Measurements from ENCODE around the gene ZNF768. TPM values are rescaled to one million over a fixed set of nuclear protein-coding genes. Genes with fewer than 3 reads are reported as not detected.

Gene ZNF768
- total RNA-seq, 1 experiment from 2014 or later: 48.8 TPM

DNA sequence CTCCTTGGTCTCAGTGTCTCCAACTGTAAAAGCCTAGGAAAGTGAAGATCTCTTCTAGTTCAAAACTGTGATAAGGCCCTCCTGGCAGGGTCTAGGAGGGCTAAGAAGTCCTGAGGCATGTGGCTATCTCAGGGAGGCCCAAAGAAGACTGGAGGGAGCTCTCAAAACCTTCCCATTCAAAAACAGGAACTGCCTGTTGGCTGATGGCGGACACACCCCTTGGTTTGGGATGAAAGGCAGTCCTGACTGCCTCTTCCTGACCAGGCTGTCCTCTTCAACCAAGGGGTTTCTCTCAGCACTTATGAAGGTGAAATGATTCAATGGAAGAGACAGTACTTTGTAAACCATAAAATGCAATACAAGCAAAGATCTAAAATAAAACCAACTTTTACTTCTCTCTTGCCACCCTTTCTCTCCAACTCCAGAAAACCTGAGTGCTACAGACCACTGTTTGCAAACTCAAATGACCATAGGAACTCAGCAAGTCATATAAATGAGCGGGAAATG is 27.1 kb upstream of the ZNF768 start:
- POLR2A ChIA-PET: no interaction called here
- no peak overlapping the region for H3K4me2 ChIP-seq (ENCODE audit: low read length)

More for the DNA sequence above, 27.1 kb upstream of the ZNF768 start:
- ATAC-seq (no peak), DNase-seq (ENCODE audit: low read depth, low spot score) (no peak)
- no peaks in the 10 kb centered on the region for H3K9me2 ChIP-seq (ENCODE audit: insufficient read depth)
- CTCF ChIA-PET: no interaction called here
- no peaks in the 10 kb centered on the region for H4K20me1 ChIP-seq (ENCODE audit: insufficient read depth)
- RAD21 ChIA-PET (ENCODE audit: low non-redundant PET in 1 of 2, low total read pairs in 2 of 2, uncharacterized antibody in 2 of 2, unreplicated experiment in 2 of 2): no interaction called here
- no peaks in the 10 kb centered on the region for H3K27me3 ChIP-seq (ENCODE audit: insufficient read depth, low read length)
- peaks cover 4% of the 10 kb centered on the region in 2 experiments; a peak in 2 of 4 replicates for H3K36me3 ChIP-seq (ENCODE audit: control insufficient read depth in 1 of 2, insufficient read depth in 2 of 2, low read length in 2 of 2)
- intact Hi-C loops (cut with micrococcal nuclease): no loop called here
- no TSS peak for BruUV-seq (replicated peaks)
- no peaks in the 10 kb centered on the region for H3K9me3 ChIP-seq (ENCODE audit: control insufficient read depth in 1 of 2, insufficient read depth in 1 of 2, low read depth in 1 of 2, low read length in 2 of 2)
- no peak overlapping the region for H3K4me3 ChIP-seq (replicated peaks in 1 of 2; ENCODE audit: low read depth in 1 of 2, low read length in 2 of 2)
- no peak overlapping the region; the same call in 1 of the 2 replicates for H3K27ac ChIP-seq (ENCODE audit: low read depth, low read length)
- no peak overlapping the region for H3K9ac ChIP-seq (ENCODE audit: low read length)
- TF ChIP-seq, protein P1, sequence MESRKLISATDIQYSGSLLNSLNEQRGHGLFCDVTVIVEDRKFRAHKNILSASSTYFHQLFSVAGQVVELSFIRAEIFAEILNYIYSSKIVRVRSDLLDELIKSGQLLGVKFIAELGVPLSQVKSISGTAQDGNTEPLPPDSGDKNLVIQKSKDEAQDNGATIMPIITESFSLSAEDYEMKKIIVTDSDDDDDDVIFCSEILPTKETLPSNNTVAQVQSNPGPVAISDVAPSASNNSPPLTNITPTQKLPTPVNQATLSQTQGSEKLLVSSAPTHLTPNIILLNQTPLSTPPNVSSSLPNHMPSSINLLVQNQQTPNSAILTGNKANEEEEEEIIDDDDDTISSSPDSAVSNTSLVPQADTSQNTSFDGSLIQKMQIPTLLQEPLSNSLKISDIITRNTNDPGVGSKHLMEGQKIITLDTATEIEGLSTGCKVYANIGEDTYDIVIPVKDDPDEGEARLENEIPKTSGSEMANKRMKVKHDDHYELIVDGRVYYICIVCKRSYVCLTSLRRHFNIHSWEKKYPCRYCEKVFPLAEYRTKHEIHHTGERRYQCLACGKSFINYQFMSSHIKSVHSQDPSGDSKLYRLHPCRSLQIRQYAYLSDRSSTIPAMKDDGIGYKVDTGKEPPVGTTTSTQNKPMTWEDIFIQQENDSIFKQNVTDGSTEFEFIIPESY (IDR thresholded peaks at IDR 0.05; ENCODE audit: extremely low read depth, insufficient replicate concordance, low read length): no peak
- no peak for TF ChIP-seq EZH2 (IDR thresholded peaks at IDR 0.05)
- TF ChIP-seq ELF1 (IDR thresholded peaks at IDR 0.05; ENCODE audit: borderline replicate concordance, low read depth): no peak
- no peak for TF ChIP-seq YY1 (IDR thresholded peaks at IDR 0.05; ENCODE audit: extremely low read depth, insufficient replicate concordance, low read depth, low read length)
- TF ChIP-seq SIN3A (IDR thresholded peaks at IDR 0.05; ENCODE audit: low read depth): no peak
- no peak for TF ChIP-seq RAD21 (IDR thresholded peaks at IDR 0.05; ENCODE audit: low read depth)
- TF ChIP-seq POLR2AphosphoS5 (IDR thresholded peaks at IDR 0.05; ENCODE audit: low read depth, low read length): no peak
- TF ChIP-seq ZFX (IDR thresholded peaks at IDR 0.05): no peak
- TF ChIP-seq, protein P2, sequence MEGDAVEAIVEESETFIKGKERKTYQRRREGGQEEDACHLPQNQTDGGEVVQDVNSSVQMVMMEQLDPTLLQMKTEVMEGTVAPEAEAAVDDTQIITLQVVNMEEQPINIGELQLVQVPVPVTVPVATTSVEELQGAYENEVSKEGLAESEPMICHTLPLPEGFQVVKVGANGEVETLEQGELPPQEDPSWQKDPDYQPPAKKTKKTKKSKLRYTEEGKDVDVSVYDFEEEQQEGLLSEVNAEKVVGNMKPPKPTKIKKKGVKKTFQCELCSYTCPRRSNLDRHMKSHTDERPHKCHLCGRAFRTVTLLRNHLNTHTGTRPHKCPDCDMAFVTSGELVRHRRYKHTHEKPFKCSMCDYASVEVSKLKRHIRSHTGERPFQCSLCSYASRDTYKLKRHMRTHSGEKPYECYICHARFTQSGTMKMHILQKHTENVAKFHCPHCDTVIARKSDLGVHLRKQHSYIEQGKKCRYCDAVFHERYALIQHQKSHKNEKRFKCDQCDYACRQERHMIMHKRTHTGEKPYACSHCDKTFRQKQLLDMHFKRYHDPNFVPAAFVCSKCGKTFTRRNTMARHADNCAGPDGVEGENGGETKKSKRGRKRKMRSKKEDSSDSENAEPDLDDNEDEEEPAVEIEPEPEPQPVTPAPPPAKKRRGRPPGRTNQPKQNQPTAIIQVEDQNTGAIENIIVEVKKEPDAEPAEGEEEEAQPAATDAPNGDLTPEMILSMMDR (IDR thresholded peaks at IDR 0.05 in 2 of 3, conservative IDR thresholded peaks at IDR 0.05 in 1 of 3; ENCODE audit: borderline replicate concordance in 1 of 3, insufficient read depth in 1 of 3, low read depth in 2 of 3, low read length in 2 of 3): no peak
- TF ChIP-seq, protein P3, sequence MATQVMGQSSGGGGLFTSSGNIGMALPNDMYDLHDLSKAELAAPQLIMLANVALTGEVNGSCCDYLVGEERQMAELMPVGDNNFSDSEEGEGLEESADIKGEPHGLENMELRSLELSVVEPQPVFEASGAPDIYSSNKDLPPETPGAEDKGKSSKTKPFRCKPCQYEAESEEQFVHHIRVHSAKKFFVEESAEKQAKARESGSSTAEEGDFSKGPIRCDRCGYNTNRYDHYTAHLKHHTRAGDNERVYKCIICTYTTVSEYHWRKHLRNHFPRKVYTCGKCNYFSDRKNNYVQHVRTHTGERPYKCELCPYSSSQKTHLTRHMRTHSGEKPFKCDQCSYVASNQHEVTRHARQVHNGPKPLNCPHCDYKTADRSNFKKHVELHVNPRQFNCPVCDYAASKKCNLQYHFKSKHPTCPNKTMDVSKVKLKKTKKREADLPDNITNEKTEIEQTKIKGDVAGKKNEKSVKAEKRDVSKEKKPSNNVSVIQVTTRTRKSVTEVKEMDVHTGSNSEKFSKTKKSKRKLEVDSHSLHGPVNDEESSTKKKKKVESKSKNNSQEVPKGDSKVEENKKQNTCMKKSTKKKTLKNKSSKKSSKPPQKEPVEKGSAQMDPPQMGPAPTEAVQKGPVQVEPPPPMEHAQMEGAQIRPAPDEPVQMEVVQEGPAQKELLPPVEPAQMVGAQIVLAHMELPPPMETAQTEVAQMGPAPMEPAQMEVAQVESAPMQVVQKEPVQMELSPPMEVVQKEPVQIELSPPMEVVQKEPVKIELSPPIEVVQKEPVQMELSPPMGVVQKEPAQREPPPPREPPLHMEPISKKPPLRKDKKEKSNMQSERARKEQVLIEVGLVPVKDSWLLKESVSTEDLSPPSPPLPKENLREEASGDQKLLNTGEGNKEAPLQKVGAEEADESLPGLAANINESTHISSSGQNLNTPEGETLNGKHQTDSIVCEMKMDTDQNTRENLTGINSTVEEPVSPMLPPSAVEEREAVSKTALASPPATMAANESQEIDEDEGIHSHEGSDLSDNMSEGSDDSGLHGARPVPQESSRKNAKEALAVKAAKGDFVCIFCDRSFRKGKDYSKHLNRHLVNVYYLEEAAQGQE (IDR thresholded peaks at IDR 0.05; ENCODE audit: low read depth): no peak
- no peak for TF ChIP-seq TCF7L2 (IDR thresholded peaks at IDR 0.05; ENCODE audit: borderline replicate concordance, extremely low read depth, insufficient read depth, insufficient read length)
- TF ChIP-seq ZNF274 (IDR thresholded peaks at IDR 0.05; ENCODE audit: low read depth, low read length): no peak
- TF ChIP-seq CBX3 (IDR thresholded peaks at IDR 0.05; ENCODE audit: low read depth): no peak
- H3K79me2 ChIP-seq (ENCODE audit: insufficient read depth, low read length): peaks cover 14% of the 10 kb centered on the region; the same call in 1 of the 2 replicates
- peaks cover 6 to 20% of the 10 kb centered on the region in 2 experiments for H3K4me1 ChIP-seq (ENCODE audit: control insufficient read depth in 1 of 2, insufficient read depth in 2 of 2, low read length in 2 of 2)
- H2AFZ ChIP-seq (ENCODE audit: low read depth, low read length, poor library complexity, severe bottlenecking): no peak overlapping the region
